ENCODE measurements around the gene THOC7.

THOC7 gene

GRCh38 chr3:63870615-63871005 lies 7.0 kb upstream of the THOC7 start:
- H3K4me3 ChIP-seq (ENCODE audit: low read depth, low read length) = no peak overlapping the region
- TF ChIP-seq, protein P1, sequence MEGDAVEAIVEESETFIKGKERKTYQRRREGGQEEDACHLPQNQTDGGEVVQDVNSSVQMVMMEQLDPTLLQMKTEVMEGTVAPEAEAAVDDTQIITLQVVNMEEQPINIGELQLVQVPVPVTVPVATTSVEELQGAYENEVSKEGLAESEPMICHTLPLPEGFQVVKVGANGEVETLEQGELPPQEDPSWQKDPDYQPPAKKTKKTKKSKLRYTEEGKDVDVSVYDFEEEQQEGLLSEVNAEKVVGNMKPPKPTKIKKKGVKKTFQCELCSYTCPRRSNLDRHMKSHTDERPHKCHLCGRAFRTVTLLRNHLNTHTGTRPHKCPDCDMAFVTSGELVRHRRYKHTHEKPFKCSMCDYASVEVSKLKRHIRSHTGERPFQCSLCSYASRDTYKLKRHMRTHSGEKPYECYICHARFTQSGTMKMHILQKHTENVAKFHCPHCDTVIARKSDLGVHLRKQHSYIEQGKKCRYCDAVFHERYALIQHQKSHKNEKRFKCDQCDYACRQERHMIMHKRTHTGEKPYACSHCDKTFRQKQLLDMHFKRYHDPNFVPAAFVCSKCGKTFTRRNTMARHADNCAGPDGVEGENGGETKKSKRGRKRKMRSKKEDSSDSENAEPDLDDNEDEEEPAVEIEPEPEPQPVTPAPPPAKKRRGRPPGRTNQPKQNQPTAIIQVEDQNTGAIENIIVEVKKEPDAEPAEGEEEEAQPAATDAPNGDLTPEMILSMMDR (IDR thresholded peaks at IDR 0.05; ENCODE audit: low read depth, low read length, missing control alignments) = no peak
- no peak for DNase-seq (ENCODE audit: low read depth)

DNA sequence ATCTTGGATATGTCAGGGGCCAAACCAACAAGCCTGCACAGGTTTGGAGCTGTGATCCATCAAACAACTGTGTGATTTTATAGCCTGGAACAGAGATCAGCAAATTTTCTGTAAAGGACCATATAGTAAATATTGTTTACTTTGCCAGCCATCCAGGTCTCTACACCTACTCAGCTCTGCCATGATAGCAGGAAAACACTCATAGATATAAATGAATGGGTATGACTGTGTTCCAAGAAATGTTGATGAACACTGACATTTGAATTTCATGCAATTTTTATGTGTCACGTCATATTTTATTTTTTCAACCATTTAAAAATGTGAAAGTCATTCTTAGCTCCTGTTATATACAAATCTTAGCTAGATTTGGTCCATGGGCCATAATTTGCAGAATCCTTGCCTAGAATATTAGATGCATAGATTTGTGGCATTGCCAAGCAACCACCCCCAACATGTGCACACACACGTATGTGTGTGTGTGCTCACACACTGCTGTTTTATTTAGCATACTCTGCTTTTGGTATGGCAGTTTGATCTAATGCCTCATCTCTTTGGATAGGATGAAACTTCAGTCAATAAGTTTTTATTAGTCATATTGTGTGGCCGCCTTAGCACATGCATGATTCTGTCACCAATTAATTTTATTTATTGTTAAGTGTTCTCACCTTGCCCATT lies 6.5 kb upstream of the THOC7 start:
- TF ChIP-seq, protein P1 (IDR thresholded peaks at IDR 0.05; ENCODE audit: low read depth, low read length, missing control alignments) = no peak
- H3K4me3 ChIP-seq (ENCODE audit: low read depth, low read length) = no peak overlapping the region
- no peak for DNase-seq (ENCODE audit: low read depth)

DNA sequence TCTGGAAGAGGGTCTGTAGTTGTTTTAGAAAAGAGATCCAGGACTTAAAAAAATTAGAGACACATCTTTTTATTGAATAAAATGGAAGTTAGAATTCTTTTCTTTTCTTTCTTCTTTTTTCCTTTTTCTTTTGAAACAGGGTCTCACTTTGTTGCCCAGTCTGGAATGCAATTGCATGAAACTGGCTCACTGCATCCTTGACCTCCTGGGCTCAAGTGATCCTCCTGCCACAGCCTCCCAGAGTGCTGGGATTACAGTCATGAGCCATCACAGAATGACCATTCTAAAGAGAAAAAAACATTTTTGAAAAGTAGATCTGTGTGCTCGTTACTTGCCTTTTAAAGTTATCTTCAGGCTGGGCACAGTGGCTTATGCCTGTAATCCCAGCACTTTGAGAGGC lies 3.6 kb upstream of the THOC7 start:
- TF ChIP-seq, protein P1 (IDR thresholded peaks at IDR 0.05; ENCODE audit: low read depth, low read length, missing control alignments) = no peak
- DNase-seq (ENCODE audit: low read depth) = no peak

GRCh38 chr3:63864965-63865327 lies 1.3 kb upstream of the THOC7 start:
- TF ChIP-seq, protein P1 (IDR thresholded peaks at IDR 0.05; ENCODE audit: low read depth, low read length, missing control alignments) = no peak
- DNase-seq (ENCODE audit: low read depth) = no peak
- H3K4me3 ChIP-seq (ENCODE audit: low read depth, low read length) = peak overlapping the region; percentile 93

More for the DNA sequence above, 3.6 kb upstream of the THOC7 start:
- no peak overlapping the region for H3K4me3 ChIP-seq (ENCODE audit: low read depth, low read length)

GRCh38 chr3:63864008-63864964 lies 681 bp upstream of the THOC7 start:
- H3K4me3 ChIP-seq (ENCODE audit: low read depth, low read length) = peak overlapping the region; percentile 93
- TF ChIP-seq, protein P1 (IDR thresholded peaks at IDR 0.05; ENCODE audit: low read depth, low read length, missing control alignments) = no peak
- no peak for DNase-seq (ENCODE audit: low read depth)

GRCh38 chr3:63862804-63863149 lies 828 bp downstream of the THOC7 start:
- no peak for DNase-seq (ENCODE audit: low read depth)
- H3K4me3 ChIP-seq (ENCODE audit: low read depth, low read length) = peak overlapping the region; percentile 93

More at GRCh38 chr3:63862804-63863149, 828 bp downstream of the THOC7 start:
- TF ChIP-seq, protein P1 (IDR thresholded peaks at IDR 0.05; ENCODE audit: low read depth, low read length, missing control alignments) = no peak

Measured in GM12864 (cell line).